WERI-Rb-1 (cell line): ENCODE measurements around the gene ACOXL.

Experiments
- DNase-seq: peaks from one replicate; pipeline ENCODE4 v3.0.0-alpha.2; 2020
- H3K27ac ChIP-seq: fragments of 250-450 bp; sonication (Bioruptor Pico); 2 replicates; pipeline ENCODE4 v1.5.1; 2020; ENCODE audit warnings: mild to moderate bottlenecking, moderate library complexity
- H3K27me3 ChIP-seq: fragments of 250-450 bp; sonication (Bioruptor Pico); 2 replicates; pipeline ENCODE4 v1.5.1; 2021; ENCODE audit warnings: mild to moderate bottlenecking, low read depth, moderate library complexity; ENCODE audit not compliant: insufficient read depth, severe bottlenecking
- H3K36me3 ChIP-seq: fragments of 250-450 bp; sonication (Bioruptor Pico); 2 replicates; pipeline ENCODE4 v1.5.1; 2020; ENCODE audit warnings: mild to moderate bottlenecking, moderate library complexity
- H3K4me3 ChIP-seq: 2 replicates; pipeline ENCODE4 v1.5.1; 2011; ENCODE audit warnings: low read depth, mild to moderate bottlenecking, control low read depth, low read length
- H3K9me3 ChIP-seq: fragments of 250-450 bp; sonication (Bioruptor Pico); 2 replicates; pipeline ENCODE4 v1.5.1; 2021; ENCODE audit warnings: mild to moderate bottlenecking, moderate library complexity; ENCODE audit not compliant: severe bottlenecking
- CTCF ChIP-seq: IDR thresholded peaks from 2 replicates; pipeline ENCODE4 v1.5.1; 2011; ENCODE audit warnings: low read depth, mild to moderate bottlenecking, control low read depth, inconsistent platforms, low read length

Gene ACOXL

GRCh38 chr2:110718382-110718781 is 14.0 kb upstream of the ACOXL start:
- peaks cover 86% of the 10 kb centered on the region for H3K27me3 ChIP-seq
- no peak for TF ChIP-seq CTCF

DNA sequence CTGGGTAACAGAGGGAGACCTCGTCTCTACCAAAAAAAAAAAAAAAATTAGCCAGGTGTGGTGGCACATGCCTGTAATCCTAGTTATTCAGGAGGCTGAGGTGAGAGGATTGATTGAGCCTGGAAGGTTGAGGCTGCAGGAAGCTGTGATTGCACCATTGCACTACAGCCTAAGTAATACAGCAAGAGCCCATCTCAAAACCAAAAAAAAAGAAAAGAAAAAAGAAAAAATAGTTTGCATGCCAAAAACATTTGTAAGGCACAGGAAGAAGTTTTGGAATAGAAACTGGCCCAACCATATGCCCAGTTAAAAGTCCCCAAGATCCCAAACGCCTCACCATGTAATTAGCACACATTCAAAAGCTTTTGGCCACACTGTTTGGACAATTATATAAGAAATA is 13.4 kb upstream of the ACOXL start:
- H3K9me3 ChIP-seq = no peaks in the 10 kb centered on the region
- no peak for TF ChIP-seq CTCF
- DNase-seq = no peak
- peaks cover 87% of the 10 kb centered on the region for H3K27me3 ChIP-seq
- no peak overlapping the region for H3K27ac ChIP-seq
- no peak overlapping the region for H3K4me3 ChIP-seq
- no peaks in the 10 kb centered on the region for H3K36me3 ChIP-seq

More at GRCh38 chr2:110718382-110718781, 14.0 kb upstream of the ACOXL start:
- no peak overlapping the region for H3K4me3 ChIP-seq
- no peaks in the 10 kb centered on the region for H3K9me3 ChIP-seq
- no peak overlapping the region for H3K27ac ChIP-seq
- H3K36me3 ChIP-seq = no peaks in the 10 kb centered on the region
- no peak for DNase-seq

DNA sequence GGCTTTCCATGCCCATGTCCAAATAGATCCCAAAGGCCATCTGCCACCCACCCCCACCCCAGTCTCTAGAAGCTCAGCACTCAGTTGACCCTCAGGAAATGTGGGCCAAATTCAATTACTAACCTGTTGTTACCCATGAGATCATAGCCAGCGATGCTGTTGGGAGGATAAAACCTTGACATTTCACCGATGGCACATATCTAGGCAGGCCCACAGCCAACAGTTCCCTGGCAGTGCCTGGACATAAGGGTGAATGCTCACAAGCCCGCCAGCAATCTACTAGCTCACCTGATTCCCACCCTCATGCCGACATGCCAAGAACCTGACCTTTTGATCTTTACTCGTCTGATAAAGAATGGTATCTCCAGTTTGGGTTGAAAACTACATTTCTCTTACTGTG is 11.8 kb upstream of the ACOXL start:
- no peaks in the 10 kb centered on the region for H3K36me3 ChIP-seq
- no peak overlapping the region for H3K4me3 ChIP-seq
- no peak for TF ChIP-seq CTCF
- H3K27me3 ChIP-seq = peaks cover 85% of the 10 kb centered on the region
- no peaks in the 10 kb centered on the region for H3K9me3 ChIP-seq
- DNase-seq = no peak
- no peak overlapping the region for H3K27ac ChIP-seq

DNA sequence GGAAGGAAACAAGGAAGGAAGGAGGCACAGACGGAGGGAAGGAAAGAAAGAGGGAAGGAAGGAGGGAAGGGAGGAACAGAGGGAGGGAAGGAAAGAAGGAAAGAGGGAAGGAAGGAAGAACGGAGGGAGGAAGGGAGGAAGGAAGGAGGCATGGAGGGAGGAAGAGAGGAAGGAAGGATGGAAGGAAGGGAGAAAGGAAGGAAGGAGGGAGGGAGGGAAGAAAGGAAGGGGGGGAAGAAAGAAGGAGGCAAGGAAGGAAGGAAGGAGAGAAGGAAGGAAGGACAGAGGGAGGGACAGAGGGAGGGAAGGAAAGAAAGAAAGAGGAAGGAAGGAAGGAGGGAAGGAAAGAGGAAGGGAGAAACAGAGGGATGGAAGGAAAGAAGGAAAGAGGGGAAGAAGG is 7.6 kb upstream of the ACOXL start:
- Histone ChIP-seq H3K9me3 (no peaks in the 10 kb centered on the region), H3K27me3 (peaks cover 90% of the 10 kb centered on the region), H3K36me3 (no peaks in the 10 kb centered on the region), H3K4me3 (no peak overlapping the region), H3K27ac (no peak overlapping the region)
- no peak for TF ChIP-seq CTCF
- DNase-seq = no peak

- Histone ChIP-seq H3K27me3 (peaks cover 90% of the 10 kb centered on the region), H3K4me3 (no peak overlapping the region), H3K27ac (no peak overlapping the region), H3K36me3 (no peaks in the 10 kb centered on the region), H3K9me3 (no peaks in the 10 kb centered on the region)
- no peak for TF ChIP-seq CTCF
- no peak for DNase-seq
Observed at GRCh38 chr2:110725370-110725769, 7.0 kb upstream of the ACOXL start.

- Histone ChIP-seq H3K9me3 (no peaks in the 10 kb centered on the region), H3K4me3 (no peak overlapping the region), H3K27me3 (peaks cover 90% of the 10 kb centered on the region), H3K27ac (no peak overlapping the region), H3K36me3 (no peaks in the 10 kb centered on the region)
- no peak for TF ChIP-seq CTCF
- DNase-seq = no peak
Observed at GRCh38 chr2:110725859-110726258, 6.5 kb upstream of the ACOXL start.
